ENCODE data around the gene ZBTB38. TPM values are rescaled to one million over a fixed set of nuclear protein-coding genes. Genes with fewer than 3 reads are reported as not detected.

Gene ZBTB38
- total and polyA plus RNA-seq, 2 of the 13 experiments (the other 11 are each of a cell fraction or from before 2014, with no cell fraction given), result 26.8 to 51.7 TPM

- peak; percentile 33; the same call in 1 of the 2 replicates for TF ChIP-seq HNF1B (CRISPR knock-in tag; IDR thresholded peaks at IDR 0.05)
- no peak for TF ChIP-seq PLRG1 (conservative IDR thresholded peaks at IDR 0.05)
- peak; percentile 62; the same call in 1 of the 2 replicates for TF ChIP-seq ZNF644 (CRISPR knock-in tag; IDR thresholded peaks at IDR 0.05; ENCODE audit: low read depth)
- TF ChIP-seq FOXP1 (IDR thresholded peaks at IDR 0.05), result no peak
- TF ChIP-seq FOXP1 (CRISPR knock-in tag; IDR thresholded peaks at IDR 0.05), result peak; percentile 76
- peak; percentile 61; the same call in 1 of the 2 replicates for TF ChIP-seq NFIC (IDR thresholded peaks at IDR 0.05; ENCODE audit: low read length)
- TF ChIP-seq ATAD3A (CRISPR knock-in tag; IDR thresholded peaks at IDR 0.05), result no peak
- peak; percentile 67; the same call in 1 of the 2 replicates for TF ChIP-seq CBX5 (CRISPR knock-in tag; IDR thresholded peaks at IDR 0.05; ENCODE audit: borderline replicate concordance)
- no peak for TF ChIP-seq KIAA2018 (CRISPR knock-in tag; IDR thresholded peaks at IDR 0.05; ENCODE audit: borderline replicate concordance)
- TF ChIP-seq RFXANK (CRISPR knock-in tag; IDR thresholded peaks at IDR 0.05), result peak; percentile 60; the same call in 1 of the 2 replicates
- no peak for TF ChIP-seq LCORL (IDR thresholded peaks at IDR 0.05)
- peak; percentile 57 for TF ChIP-seq LCORL (CRISPR knock-in tag; IDR thresholded peaks at IDR 0.05)
- TF ChIP-seq CCAR2 (optimal IDR thresholded peaks at IDR 0.05; ENCODE audit: low read depth, low read length), result no peak
- peak; percentile 6; the same call in 1 of the 2 replicates for TF ChIP-seq KAT7 (CRISPR knock-in tag; IDR thresholded peaks at IDR 0.05; ENCODE audit: borderline replicate concordance)
- peak; percentile 88 for TF ChIP-seq TBX2 (CRISPR knock-in tag; IDR thresholded peaks at IDR 0.05; ENCODE audit: borderline replicate concordance)
- TF ChIP-seq YY1 (IDR thresholded peaks at IDR 0.05; ENCODE audit: insufficient read depth, insufficient replicate concordance, low read depth, low read length), result peak; percentile 54
- TF ChIP-seq NBN (conservative IDR thresholded peaks at IDR 0.05), result no peak
- no peak for TF ChIP-seq ATF1 (CRISPR knock-in tag; IDR thresholded peaks at IDR 0.05)
- no peak for TF ChIP-seq ZNF576 (CRISPR knock-in tag; IDR thresholded peaks at IDR 0.05)
- no peak for TF ChIP-seq ZFAT (CRISPR knock-in tag; conservative IDR thresholded peaks at IDR 0.05)
- no peak for TF ChIP-seq ZNF274 (CRISPR knock-in tag; IDR thresholded peaks at IDR 0.05)
- TF ChIP-seq ZNF350 (CRISPR knock-in tag; IDR thresholded peaks at IDR 0.05; ENCODE audit: borderline replicate concordance, low read depth), result peak; percentile 83
- TF ChIP-seq MTF1 (CRISPR knock-in tag; IDR thresholded peaks at IDR 0.05), result no peak
- TF ChIP-seq HDAC6 (IDR thresholded peaks at IDR 0.05; ENCODE audit: low read depth, low read length), result no peak
- peak; percentile 40; the same call in 1 of the 2 replicates for TF ChIP-seq ZNF121 (CRISPR knock-in tag; IDR thresholded peaks at IDR 0.05)
These were observed 44.6 kb downstream of the ZBTB38 start (continued) for GRCh38 chr3:141412936-141413354.

Measured in HepG2 (cell line).